GM21723 (cell line): ENCODE data around the gene PROSER3.
A peak's percentile ranks its signal among the peaks of the same experiment; 100 is the strongest.

Experiments
- ATAC-seq: cut with Tn5 transposase; IDR thresholded peaks from one replicate; pipeline ENCODE4 v1.9.1; 2021; ENCODE audit warnings: mild to moderate bottlenecking, moderate library complexity; ENCODE audit not compliant: unreplicated experiment

The PROSER3 gene

DNA sequence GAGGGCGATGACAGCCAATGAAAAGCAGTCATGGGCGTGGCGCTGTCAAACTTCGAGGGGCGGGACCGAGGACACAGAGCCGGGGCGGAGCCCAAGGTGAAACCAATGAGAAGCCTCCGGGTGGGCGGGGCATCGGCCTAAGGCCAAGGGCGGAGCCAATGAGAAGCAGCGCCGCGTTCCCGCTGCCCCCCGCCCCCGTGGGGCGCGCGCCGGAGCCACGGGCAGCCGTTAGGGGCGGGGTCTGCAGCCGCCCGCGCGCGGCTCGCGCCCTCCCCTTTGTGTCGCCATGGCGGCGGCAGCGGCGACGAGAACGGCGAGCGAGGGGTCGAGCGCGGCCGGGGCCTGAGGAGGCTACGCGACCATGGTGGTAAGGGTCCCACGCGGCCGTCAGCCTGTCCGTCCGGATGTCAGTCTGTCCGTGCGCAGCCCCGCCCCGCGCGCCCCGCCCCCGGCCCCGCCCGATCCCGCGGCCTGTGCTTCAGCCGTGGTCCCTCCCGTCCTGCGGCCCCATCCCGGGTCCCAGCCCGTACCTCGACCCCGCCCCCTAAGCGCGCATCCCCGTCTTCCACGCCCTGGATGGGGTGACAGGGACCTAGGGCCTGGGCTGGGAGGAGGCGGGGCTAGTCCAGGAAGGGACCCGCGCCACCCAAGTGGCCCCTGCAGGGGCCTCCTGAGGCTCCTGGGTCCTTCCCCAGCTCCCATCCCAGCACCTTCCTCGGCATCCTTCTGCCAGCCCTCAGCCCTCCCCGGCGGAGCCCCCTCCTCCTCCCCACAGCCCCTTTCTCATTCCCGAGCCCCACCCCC lies 17.5 kb downstream of the PROSER3 start, which contains the start of gene ARHGAP33:
ARHGAP33 (plus strand) TSS at position 267 of the 804 bp plus-strand sequence; CDS start at position 362, 95 bp downstream.
- ATAC-seq: peak; percentile 90

DNA sequence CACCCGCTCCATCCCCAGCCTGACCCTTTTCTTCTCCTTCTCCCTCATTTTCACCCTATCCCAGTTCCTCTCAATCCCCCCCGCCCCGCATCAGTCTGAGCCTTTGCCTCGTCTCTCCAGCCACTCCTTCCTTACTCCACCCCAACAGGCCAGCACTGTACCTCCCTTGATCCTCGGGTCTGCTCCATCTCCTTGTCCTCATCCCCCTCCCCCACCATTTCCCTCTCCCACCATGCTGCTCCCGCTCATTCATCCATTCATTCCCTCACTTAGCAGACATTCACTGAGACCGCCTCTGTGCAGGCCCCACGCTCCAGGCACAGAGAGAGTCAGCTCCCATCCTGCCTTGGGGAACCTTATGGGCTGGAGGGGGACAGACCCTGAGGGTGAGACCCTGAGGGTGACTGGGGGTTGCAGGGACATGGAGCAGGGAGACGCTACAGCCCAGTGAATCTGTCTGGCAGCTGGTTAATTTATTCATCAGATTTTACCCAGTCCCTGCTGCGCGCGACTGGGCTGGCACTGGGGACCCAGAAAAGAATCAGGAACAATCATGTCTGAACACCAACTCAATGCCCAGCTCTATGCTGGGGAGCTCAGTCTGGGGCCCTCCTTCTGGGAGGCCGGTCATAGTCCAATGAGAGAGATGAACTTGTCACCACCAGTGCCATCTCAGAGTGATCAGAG lies 18.3 kb downstream of the PROSER3 start:
- no peak for ATAC-seq

DNA sequence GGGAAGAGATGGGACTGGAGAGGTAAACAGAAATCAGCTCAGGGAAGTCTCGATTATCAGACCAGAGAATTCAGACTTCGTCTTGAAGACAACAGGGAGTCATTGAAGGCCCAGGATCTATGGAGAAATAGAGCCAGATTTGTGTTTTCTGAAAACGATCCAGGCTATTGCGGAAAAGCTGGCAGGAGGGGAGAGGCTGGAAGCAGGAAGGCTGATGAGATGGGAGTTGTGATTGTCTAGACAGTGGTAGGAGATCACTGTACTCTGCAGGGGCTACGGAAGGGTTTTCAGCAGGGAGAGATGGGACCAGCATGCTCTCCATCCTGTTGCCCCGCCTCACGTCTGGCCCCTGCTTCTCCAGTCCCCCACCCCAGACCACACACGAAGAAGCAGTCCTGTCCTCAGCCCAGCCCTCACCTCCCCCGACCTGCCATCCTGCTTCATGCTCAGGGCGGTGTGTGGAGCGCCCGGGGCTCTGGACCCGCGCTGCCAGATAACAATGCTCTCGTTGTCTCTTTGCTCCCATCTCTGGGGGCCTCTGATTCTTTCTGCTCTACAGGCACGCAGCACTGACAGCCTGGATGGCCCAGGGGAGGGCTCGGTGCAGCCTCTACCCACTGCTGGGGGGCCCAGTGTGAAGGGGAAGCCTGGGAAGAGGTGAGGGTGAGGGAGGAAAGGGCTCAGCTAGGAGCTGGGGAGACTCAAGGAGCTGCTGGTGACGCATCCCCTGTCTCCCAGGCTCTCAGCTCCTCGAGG lies 19.3 kb downstream of the PROSER3 start:
- no peak for ATAC-seq

DNA sequence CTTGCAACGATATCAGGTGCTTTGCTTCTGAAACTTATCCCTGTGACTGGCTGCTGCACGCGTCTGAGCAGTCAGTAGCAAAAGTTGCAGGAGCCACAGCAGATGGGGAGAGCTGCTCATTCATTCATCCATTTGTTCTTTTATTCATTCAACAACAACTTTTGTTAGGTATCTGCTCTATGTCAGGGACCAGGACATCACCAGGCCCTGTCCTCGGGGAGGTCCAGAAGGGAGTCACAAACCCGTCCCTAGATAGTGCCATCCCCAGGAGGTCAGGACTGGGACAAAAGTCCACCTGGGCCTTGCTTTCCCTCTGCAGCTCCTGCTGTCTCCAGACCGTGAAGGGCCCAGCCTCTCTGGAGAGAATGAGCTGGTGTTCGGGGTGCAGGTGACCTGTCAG lies 20.0 kb downstream of the PROSER3 start:
- ATAC-seq: no peak

DNA sequence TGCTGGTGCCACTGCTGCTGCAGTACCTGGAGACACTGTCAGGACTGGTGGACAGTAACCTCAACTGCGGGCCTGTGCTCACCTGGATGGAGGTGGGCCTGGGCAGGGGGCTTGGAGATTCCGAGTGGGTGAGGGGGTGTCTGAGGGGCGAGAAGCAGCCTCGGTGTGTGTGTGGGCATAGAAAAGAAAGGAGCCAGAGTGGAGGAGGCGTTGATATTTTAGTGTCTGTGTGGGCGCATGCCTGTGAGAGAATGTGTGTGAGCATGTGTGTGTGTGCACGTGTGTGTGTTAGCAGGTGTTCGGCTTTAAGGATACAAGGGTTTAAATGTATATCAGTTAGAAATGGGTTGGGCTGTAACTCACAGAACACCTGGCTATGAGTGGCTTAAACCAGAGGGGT lies 21.1 kb downstream of the PROSER3 start:
- ATAC-seq: no peak

DNA sequence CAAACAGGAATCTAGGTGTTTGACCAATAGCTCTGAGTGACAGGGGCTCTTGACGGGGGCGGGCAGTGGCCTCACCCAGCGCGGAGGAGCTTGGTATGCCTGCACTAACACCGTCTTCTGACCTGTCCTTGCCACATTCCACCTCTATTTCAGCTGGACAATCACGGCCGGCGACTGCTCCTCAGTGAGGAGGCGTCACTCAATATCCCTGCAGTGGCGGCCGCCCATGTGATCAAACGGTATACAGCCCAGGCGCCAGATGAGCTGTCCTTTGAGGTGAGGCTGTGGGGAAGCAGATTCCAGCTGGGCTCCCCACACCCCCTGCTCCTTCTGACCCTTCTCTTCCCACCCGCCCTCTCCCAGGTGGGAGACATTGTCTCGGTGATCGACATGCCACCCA lies 22.1 kb downstream of the PROSER3 start:
- no peak for ATAC-seq

DNA sequence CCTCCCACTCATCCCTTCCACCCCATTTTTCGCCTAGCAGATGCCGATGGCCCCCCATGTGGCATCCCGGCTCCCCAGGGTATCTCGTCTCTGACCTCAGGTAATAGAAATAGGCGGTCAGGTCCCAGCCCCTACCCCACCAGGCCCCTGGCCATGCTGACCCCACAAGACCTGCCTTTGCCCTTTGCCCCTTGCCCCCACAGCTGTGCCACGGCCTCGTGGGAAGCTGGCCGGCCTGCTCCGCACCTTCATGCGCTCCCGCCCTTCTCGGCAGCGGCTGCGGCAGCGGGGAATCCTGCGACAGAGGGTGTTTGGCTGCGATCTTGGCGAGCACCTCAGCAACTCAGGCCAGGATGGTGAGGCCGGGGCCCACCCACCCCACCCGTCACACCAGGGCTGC lies 22.7 kb downstream of the PROSER3 start:
- no peak for ATAC-seq

DNA sequence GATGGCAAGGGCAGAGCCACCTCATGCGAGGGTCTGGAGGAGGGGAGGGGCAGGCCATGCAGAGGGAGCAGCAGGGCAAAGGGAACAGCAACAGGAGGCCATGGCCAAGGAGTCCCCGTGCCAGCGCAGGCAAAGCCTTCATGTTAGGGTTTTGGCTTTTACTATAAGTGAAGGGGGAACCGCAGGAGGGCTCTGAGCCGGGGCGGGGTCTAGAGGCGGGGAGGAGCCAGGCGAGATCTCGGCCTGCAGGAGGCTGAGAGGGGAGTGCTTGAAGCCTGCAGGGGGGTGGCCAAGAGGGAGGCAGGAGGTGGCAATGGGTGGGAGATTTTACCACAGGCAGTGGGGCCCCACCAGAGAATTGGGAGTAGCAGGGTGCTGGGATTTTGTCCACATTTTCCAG lies 23.7 kb downstream of the PROSER3 start:
- ATAC-seq: no peak

DNA sequence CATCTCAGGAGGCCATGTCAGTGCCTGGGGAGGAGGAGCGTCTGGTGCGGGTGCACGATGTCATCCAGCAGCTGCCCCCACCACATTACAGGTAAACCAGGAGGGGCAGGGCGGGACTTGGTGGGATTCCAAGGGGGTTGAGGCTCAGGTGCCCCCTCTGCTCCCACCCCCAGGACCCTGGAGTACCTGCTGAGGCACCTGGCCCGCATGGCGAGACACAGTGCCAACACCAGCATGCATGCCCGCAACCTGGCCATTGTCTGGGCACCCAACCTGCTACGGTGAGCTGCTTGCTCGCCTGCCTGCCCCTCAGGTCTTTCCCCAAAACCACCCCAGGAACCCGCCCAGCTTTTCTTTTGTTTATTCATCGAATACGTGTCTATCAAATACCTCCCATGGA lies 24.6 kb downstream of the PROSER3 start:
- ATAC-seq: no peak

DNA sequence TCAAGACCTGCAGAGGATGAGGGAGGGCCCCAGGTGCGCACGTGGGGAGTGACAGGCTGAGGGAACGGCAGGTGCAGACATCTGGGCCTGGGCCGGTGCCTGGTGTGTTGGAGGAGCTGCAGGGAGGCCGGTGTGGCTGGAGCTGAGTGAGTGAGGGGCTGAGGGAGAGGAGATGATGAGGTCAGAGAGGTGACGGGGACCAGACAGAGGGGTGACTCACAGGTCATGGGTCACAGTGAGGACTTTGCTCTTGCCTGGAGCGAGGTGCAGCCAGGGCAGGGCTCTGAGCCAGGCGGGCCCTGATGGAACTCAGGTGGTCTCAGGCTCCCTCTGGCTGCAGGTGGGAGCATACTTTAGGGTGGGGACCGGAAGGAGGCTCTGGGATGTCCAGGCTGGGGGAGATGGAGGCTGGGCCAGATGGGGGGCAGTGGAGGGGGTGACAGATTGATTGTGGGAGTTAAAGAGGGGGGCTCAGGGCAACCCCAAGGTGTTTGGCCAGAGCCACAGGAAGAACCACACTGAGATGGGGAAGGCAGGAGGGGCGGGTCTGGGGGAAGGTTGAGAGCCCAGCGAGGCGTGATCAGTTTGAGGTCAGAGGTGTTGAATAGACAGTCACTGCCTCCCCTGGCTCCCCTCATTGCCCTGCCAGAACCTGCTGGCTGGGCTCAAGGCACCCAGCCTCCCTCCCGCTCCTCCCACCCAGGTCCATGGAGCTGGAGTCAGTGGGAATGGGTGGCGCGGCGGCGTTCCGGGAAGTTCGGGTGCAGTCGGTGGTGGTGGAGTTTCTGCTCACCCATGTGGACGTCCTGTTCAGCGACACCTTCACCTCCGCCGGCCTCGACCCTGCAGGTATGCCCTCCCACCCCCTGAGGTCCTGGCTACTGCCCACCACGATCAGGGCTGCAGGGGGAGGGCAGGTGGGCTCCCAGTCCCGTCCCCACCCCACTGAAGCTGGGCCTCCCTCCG lies 25.8 kb downstream of the PROSER3 start:
- no peak for ATAC-seq

DNA sequence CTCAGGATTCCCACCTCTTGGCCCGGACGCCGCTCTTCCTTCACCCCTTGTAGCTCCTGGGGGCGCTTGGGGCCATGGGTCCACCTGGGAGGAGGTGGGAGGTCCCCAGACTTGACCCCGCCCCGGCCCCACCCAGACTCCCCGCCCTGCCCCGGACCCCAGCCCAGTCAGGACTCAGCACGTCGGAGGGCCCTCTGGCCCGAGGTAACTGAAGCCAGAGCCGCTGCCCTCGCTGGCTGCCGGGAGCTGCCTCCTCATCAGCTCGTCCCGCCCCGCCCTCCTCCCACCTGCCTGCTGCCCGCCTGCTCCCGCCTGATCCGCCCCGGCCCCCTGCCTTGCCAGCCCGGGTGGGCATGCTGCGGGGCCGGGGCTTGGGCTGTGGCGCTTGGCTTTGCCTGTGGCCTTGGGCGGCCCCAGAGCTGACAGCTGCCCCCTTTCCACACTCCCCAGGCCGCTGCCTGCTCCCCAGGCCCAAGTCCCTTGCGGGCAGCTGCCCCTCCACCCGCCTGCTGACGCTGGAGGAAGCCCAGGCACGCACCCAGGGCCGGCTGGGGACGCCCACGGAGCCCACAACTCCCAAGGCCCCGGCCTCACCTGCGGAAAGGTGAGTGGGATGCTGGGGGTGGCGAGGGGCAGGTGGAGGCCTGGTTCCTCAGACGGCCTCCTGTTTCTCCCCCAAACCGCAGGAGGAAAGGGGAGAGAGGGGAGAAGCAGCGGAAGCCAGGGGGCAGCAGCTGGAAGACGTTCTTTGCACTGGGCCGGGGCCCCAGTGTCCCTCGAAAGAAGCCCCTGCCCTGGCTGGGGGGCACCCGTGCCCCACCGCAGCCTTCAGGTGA lies 26.7 kb downstream of the PROSER3 start:
- no peak for ATAC-seq

DNA sequence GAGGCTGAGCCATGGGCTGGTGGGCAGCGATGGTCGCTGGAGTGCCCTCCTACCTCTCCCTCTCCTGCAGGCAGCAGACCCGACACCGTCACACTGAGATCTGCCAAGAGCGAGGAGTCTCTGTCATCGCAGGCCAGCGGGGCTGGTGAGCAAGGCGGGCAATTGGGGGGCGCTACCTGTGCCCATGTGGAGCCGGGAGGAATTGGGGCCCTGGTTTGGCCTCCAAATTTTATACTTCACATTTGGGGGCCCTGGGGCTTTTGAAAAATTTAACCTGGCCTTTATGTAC lies 27.3 kb downstream of the PROSER3 start:
- no peak for ATAC-seq

DNA sequence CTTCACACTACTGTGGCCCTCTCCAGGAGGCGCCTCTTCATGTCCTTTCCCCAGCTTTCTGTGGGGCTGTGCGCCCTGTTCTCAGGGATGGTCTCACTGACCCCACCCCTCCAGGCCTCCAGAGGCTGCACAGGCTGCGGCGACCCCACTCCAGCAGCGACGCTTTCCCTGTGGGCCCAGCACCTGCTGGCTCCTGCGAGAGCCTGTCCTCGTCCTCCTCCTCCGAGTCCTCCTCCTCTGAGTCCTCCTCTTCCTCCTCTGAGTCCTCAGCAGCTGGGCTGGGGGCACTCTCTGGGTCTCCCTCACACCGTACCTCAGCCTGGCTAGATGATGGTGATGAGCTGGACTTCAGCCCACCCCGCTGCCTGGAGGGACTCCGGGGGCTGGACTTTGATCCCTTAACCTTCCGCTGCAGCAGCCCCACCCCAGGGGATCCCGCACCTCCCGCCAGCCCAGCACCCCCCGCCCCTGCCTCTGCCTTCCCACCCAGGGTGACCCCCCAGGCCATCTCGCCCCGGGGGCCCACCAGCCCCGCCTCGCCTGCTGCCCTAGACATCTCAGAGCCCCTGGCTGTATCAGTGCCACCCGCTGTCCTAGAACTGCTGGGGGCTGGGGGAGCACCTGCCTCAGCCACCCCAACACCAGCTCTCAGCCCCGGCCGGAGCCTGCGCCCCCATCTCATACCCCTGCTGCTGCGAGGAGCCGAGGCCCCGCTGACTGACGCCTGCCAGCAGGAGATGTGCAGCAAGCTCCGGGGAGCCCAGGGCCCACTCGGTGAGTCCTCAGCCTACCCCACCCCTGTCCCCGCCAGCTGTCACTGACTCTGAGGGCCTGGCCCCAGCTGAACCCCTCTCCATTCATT lies 28.6 kb downstream of the PROSER3 start:
- no peak for ATAC-seq

DNA sequence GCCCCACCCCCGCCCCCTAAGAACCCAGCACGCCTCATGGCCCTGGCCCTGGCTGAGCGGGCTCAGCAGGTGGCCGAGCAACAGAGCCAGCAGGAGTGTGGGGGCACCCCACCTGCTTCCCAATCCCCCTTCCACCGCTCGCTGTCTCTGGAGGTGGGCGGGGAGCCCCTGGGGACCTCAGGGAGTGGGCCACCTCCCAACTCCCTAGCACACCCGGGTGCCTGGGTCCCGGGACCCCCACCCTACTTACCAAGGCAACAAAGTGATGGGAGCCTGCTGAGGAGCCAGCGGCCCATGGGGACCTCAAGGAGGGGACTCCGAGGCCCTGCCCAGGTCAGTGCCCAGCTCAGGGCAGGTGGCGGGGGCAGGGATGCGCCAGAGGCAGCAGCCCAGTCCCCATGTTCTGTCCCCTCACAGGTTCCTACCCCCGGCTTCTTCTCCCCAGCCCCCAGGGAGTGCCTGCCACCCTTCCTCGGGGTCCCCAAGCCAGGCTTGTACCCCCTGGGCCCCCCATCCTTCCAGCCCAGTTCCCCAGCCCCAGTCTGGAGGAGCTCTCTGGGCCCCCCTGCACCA lies 29.3 kb downstream of the PROSER3 start:
- no peak for ATAC-seq

DNA sequence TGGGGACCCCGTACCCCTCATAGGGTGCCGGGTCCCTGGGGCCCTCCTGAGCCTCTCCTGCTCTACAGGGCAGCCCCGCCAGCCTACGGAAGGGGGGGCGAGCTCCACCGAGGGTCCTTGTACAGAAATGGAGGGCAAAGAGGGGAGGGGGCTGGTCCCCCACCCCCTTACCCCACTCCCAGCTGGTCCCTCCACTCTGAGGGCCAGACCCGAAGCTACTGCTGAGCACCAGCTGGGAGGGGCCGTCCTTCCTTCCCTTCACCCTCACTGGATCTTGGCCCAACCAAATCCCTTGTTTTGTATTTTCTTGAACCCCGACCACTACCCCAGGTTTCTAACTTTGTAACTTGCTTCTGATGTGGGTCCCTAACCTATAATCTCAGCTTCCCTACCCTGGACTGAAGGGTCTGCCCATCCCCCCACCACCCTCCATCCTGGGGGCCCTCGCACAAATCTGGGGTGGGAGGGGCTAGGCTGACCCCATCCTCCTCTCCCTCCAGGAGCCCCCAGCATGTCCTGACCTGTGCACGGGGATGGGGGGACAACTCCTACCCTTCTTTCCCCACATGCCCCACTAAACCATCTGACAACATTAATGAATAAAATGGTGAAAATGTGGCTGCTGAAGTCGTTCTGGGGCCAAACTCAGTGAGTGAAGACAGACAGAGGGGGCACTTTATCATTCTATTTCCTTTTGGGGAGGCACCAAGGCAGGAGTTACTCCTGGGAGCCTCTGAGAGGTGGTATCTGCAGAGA lies 30.4 kb downstream of the PROSER3 start:
- ATAC-seq: no peak

DNA sequence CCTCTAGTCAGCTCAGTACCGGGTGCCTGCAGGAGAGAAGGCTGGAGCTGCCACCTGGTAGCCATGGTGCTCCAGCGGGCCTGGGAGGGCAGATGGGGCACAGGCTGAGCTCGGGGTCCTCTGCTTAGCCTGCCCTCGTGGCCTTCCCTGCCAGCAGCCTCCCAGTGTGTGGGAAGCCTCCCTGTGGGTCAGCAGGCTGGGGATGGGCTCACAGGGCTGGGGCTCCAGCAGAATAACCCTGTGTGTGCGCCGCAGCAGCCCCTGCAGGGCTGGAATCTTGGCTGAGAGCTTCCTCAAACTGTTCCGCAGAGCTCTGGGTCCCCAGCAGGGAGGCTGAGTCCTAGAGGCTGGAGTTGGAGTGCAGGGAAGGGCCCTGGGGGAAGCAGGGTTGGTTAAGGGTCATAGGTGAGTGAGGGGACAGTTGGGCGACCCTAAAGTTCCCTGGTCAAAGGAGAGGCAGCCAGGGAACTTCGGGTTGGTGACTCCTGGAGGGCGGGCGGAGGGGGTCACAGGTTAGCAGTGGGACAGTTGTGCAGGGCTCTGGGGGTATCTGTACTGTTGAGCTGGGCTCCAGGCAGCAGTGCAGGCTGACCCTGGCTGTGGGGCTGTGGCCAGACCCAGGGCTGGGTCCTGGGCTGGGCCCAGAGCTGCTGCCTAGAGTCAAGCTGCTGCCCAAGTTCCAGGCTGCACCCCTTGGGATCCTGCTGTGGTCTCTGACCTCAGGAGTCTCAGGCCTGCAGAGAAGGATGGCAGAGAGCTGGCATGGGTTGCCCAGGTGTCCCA lies 31.4 kb downstream of the PROSER3 start:
- ATAC-seq: no peak
